ENCODE data around the gene SMIM10L1. TPM values are rescaled to one million over a fixed set of nuclear protein-coding genes. Genes with fewer than 3 reads are reported as not detected.

The SMIM10L1 gene
- 1 to 10 TPM; 7.6 to 8.1 TPM for total RNA-seq
- long read RNA-seq, full-length matches to known transcripts: 31 of 31 reads
- long read RNA-seq, partial matches to known transcripts: 0 of 31 reads
- long read RNA-seq, other reads (novel, unspliced or antisense): 0 of 31 reads

GRCh38 chr12:11171145-11171968, at the start of gene SMIM10L1:
Gene SMIM10L1 (plus strand): TSS chr12:11171194. CDS start chr12:11171357, 163 bp downstream.
- DNase-seq (peak; percentile 93 to 94), ATAC-seq (peak; percentile 99)
- intact Hi-C loops (cut with DNase I, micrococcal nuclease): no loop called here

GRCh38 chr12:11130382-11130781, 40.6 kb upstream of the SMIM10L1 start:
- DNase-seq (no peak), ATAC-seq (no peak)
- intact Hi-C loops (cut with DNase I, micrococcal nuclease): no loop called here

- intact Hi-C loops (cut with DNase I, micrococcal nuclease): no loop called here
- no peak for DNase-seq
- ATAC-seq: no peak
Measured at GRCh38 chr12:11130999-11131398, 40.0 kb upstream of the SMIM10L1 start.

GRCh38 chr12:11133162-11133561, 37.8 kb upstream of the SMIM10L1 start:
- intact Hi-C loops (cut with DNase I, micrococcal nuclease): no loop called here
- ATAC-seq (no peak), DNase-seq (no peak)

- DNase-seq (no peak), ATAC-seq (no peak)
- intact Hi-C loops (cut with DNase I, micrococcal nuclease): no loop called here
Measured at GRCh38 chr12:11133816-11134215, 37.2 kb upstream of the SMIM10L1 start.

- DNase-seq (no peak), ATAC-seq (no peak)
- intact Hi-C loops (cut with DNase I, micrococcal nuclease): no loop called here
Measured at GRCh38 chr12:11134305-11134704, 36.7 kb upstream of the SMIM10L1 start, which contains the start of gene TAS2R30. Gene TAS2R30 (minus strand): TSS chr12:11134644. CDS start chr12:11134244, 400 bp downstream.

GRCh38 chr12:11136075-11136474, 34.9 kb upstream of the SMIM10L1 start:
- intact Hi-C loops (cut with DNase I, micrococcal nuclease): no loop called here
- no peak for DNase-seq

GRCh38 chr12:11143352-11143751, 27.6 kb upstream of the SMIM10L1 start:
- ATAC-seq: no peak
- intact Hi-C loops (cut with DNase I, micrococcal nuclease): no loop called here
- DNase-seq: no peak

More at GRCh38 chr12:11136075-11136474, 34.9 kb upstream of the SMIM10L1 start:
- ATAC-seq: no peak

- intact Hi-C loops (cut with DNase I, micrococcal nuclease): no loop called here
Measured at GRCh38 chr12:11144297-11144696, 26.7 kb upstream of the SMIM10L1 start.

GRCh38 chr12:11147420-11147819, 23.6 kb upstream of the SMIM10L1 start:
- no peak for ATAC-seq
- no peak for DNase-seq
- intact Hi-C loops (cut with DNase I, micrococcal nuclease): no loop called here

More at GRCh38 chr12:11144297-11144696, 26.7 kb upstream of the SMIM10L1 start:
- no peak for ATAC-seq
- no peak for DNase-seq

- intact Hi-C loops (cut with DNase I, micrococcal nuclease): no loop called here
- no peak for ATAC-seq
- no peak for DNase-seq
Measured at GRCh38 chr12:11150832-11151231, 20.2 kb upstream of the SMIM10L1 start.

GRCh38 chr12:11152725-11153124, 18.3 kb upstream of the SMIM10L1 start:
- ATAC-seq: no peak
- intact Hi-C loops (cut with DNase I, micrococcal nuclease): no loop called here

GRCh38 chr12:11154400-11154925, 16.5 kb upstream of the SMIM10L1 start:
- DNase-seq: no peak
- intact Hi-C loops (cut with DNase I, micrococcal nuclease): no loop called here
- no peak for ATAC-seq

More at GRCh38 chr12:11152725-11153124, 18.3 kb upstream of the SMIM10L1 start:
- no peak for DNase-seq

GRCh38 chr12:11158885-11159444, 12.0 kb upstream of the SMIM10L1 start:
- intact Hi-C loops (cut with DNase I, micrococcal nuclease): no loop called here
- ATAC-seq: no peak
- no peak for DNase-seq

GRCh38 chr12:11162502-11162901, 8.5 kb upstream of the SMIM10L1 start:
- intact Hi-C loops (cut with DNase I, micrococcal nuclease): no loop called here
- ATAC-seq: no peak
- no peak for DNase-seq

- no peak for DNase-seq
- intact Hi-C loops (cut with DNase I, micrococcal nuclease): no loop called here
- no peak for ATAC-seq
Measured at GRCh38 chr12:11164384-11164783, 6.6 kb upstream of the SMIM10L1 start.

- intact Hi-C loops (cut with DNase I, micrococcal nuclease): no loop called here
- DNase-seq: no peak
- ATAC-seq: no peak
Measured at GRCh38 chr12:11166300-11166699, 4.7 kb upstream of the SMIM10L1 start.

GRCh38 chr12:11170810-11171144, 217 bp upstream of the SMIM10L1 start:
- no peak for DNase-seq
- ATAC-seq: no peak
- intact Hi-C loops (cut with DNase I, micrococcal nuclease): no loop called here

GRCh38 chr12:11171969-11172675, 1.1 kb downstream of the SMIM10L1 start:
- ATAC-seq: peak; percentile 25
- no peak for DNase-seq
- intact Hi-C loops (cut with DNase I, micrococcal nuclease): no loop called here
